Activated naive CD4-positive, alpha-beta T cell treated with anti-CD3 and anti-CD28 coated beads, Interleukin-2, amount 10 ng/mL, durations not matched to agents 5 hours and 36 hours (primary cell): ENCODE data around the gene SMIM3. TPM values are rescaled to one million over a fixed set of nuclear protein-coding genes. Genes with fewer than 3 reads are reported as not detected.

ENCODE experiments used
- total RNA-seq, 2 experiments: library from RNA; stranded (reverse); gene quantifications; one replicate each; pipeline ENCODE4 v1.2.3, GENCODE V29; 2021

SMIM3 gene
- total RNA-seq, result 10 to 100 TPM; 11.8 to 12.6 TPM

GRCh38 chr5:150778517-150779396 lies at the start of gene SMIM3:
Gene SMIM3 (plus strand): TSS chr5:150778757. CDS start chr5:150795441, 16,684 bp downstream.

GRCh38 chr5:150758531-150759333 lies 19.8 kb upstream of the SMIM3 start, which contains the start of gene DCTN4:
Gene DCTN4 (minus strand): TSS chr5:150759017. CDS start chr5:150758993, 24 bp downstream.

GRCh38 chr5:150846308-150846653 lies 67.7 kb downstream of the SMIM3 start, which contains the start of gene IRGM:
Gene IRGM (plus strand): TSS chr5:150846521. CDS start chr5:150848124, 1,603 bp downstream.

Other genes starting within 250 kb of the SMIM3 start
- gene SYNPO, start 138.1 kb upstream of the SMIM3 start, total RNA-seq, result under 1 TPM; 0.05 to 0.25 TPM
- under 1 TPM in 1 of 2 experiments, not detected in 1; 0.20 TPM for gene MYOZ3, start 117.5 kb upstream of the SMIM3 start, total RNA-seq
- 10 to 100 TPM; 59.3 to 62.9 TPM for gene RBM22, start 77.7 kb upstream of the SMIM3 start, total RNA-seq
- gene DCTN4, start 19.7 kb upstream of the SMIM3 start, total RNA-seq, result 10 to 100 TPM; 34.7 to 39.8 TPM
- 1 to 10 TPM; 2.2 to 3.1 TPM for gene IRGM, start 67.8 kb downstream of the SMIM3 start, total RNA-seq
- gene ZNF300, start 126.2 kb downstream of the SMIM3 start, total RNA-seq, result under 1 TPM; 0.79 to 0.93 TPM
- gene GPX3, start 241.8 kb downstream of the SMIM3 start, total RNA-seq, result not detected